ENCODE data around the gene MAST3. TPM values are rescaled to one million over a fixed set of nuclear protein-coding genes. Genes with fewer than 3 reads are reported as not detected.

MAST3 gene
- total and polyA plus RNA-seq, 2 donors (not counting 3 experiments of a cell fraction or from before 2014, with no cell fraction given), result 1.5 to 2.7 TPM

DNA sequence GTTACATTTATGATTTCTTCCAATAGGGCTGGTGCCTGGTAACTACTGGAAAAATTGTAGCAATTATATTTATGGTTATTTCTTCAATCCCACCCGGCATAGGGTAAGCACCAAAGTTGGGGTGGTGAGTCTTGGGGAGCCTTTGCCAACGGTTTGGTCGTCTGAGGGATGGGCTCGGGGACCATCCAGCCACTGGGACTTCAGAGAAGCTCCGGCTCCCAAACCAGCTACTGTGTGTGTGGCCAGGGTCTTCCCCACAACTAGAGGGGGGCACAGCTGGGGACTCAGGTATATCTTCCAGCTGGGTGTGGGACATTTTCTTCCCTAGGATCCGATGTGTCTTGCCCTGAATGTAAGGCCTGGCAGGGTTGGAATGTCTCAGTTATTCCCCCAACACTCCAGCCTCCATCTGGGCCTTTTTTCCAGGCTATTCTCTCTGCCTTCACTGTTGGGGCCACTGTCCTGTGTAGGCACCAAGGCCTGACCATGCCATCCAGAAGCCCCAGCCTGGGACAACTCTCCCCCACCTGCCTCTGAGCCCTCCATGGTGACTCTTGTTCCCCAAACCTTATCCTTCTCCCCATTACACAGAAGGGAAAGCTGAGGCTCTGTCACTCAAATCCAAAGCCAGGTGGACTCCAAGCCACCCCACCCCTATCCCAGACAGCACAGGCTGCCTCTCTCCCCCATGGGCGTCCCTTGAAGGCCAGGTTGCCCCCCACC lies 74.9 kb downstream of the MAST3 start:
- dilution Hi-C loops (cut with MboI; ENCODE audit: extremely low pct_ligation_motif_present, low sequenced_read_pairs), result no loop called here
- Histone ChIP-seq H3K27ac (ENCODE audit: insufficient read depth, low read depth, low read length) (no peak overlapping the region), H3K9ac (replicated peaks; ENCODE audit: extremely low read depth, insufficient read depth, low read length) (no peak overlapping the region), H3K4me1 (ENCODE audit: control insufficient read depth, extremely low read depth, insufficient read depth, low read length) (peaks cover 3% of the 10 kb centered on the region), H3K27me3 (ENCODE audit: control insufficient read depth in 2 of 2, insufficient read depth in 2 of 2, low read length in 2 of 2) (peaks cover 0 to 2% of the 10 kb centered on the region in 2 experiments), H3K36me3 (ENCODE audit: control insufficient read depth in 2 of 2, extremely low read depth in 1 of 2, insufficient read depth in 2 of 2, low read length in 2 of 2) (peaks cover 4 to 10% of the 10 kb centered on the region in 2 experiments), H3K79me2 (ENCODE audit: control insufficient read depth, insufficient read depth, low read length) (no peaks in the 10 kb centered on the region), H3K4me3 (replicated peaks in 1 of 3; ENCODE audit: insufficient read depth in 1 of 3, low read depth in 1 of 3, low read length in 3 of 3) (no peak overlapping the region), H3K9me3 (replicated peaks; ENCODE audit: control insufficient read depth, insufficient read depth, low read length) (no peaks in the 10 kb centered on the region), H3K9me1 (replicated peaks; ENCODE audit: control insufficient read depth, extremely low read depth, insufficient read depth, low read length) (no peaks in the 10 kb centered on the region), H3K4me2 (ENCODE audit: insufficient read depth, low read length) (no peak overlapping the region), H4K20me1 (replicated peaks; ENCODE audit: control insufficient read depth, extremely low read depth, insufficient read depth, low read length) (no peaks in the 10 kb centered on the region), H2AFZ (ENCODE audit: low read depth, low read length) (no peak overlapping the region)
- BruUV-seq (replicated peaks), result no TSS peak
- ChIA-PET CTCF (interaction anchor here (1.3 kb wide), 1 partner anchor 59 kb away, joined by 6 read pairs; no protein-coding TSS in a partner anchor), POLR2A (no interaction called here)
- FAIRE-seq (no peak), DNase-seq (ENCODE audit: low read depth, low spot score) (no peak)
- TF ChIP-seq POLR2AphosphoS5 (IDR thresholded peaks at IDR 0.05; ENCODE audit: insufficient read depth, low read depth, low read length) (no peak), POLR2A (IDR thresholded peaks at IDR 0.05; ENCODE audit: low read depth, low read length) (no peak), EZH2 (IDR thresholded peaks at IDR 0.05; ENCODE audit: borderline replicate concordance, low read depth, low read length, severe bottlenecking) (no peak), MYC (IDR thresholded peaks at IDR 0.05; ENCODE audit: low read depth, low read length) (no peak), FOS (IDR thresholded peaks at IDR 0.05; ENCODE audit: borderline replicate concordance, insufficient read depth, low read length) (no peak), JUN (IDR thresholded peaks at IDR 0.05; ENCODE audit: borderline replicate concordance, insufficient read depth, insufficient read length, low read depth) (no peak), GATA2 (IDR thresholded peaks at IDR 0.05; ENCODE audit: insufficient read depth, insufficient read length, low read depth, low read length) (no peak)
- TF ChIP-seq, protein P1, sequence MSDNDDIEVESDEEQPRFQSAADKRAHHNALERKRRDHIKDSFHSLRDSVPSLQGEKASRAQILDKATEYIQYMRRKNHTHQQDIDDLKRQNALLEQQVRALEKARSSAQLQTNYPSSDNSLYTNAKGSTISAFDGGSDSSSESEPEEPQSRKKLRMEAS (IDR thresholded peaks at IDR 0.05; ENCODE audit: insufficient read depth, insufficient read length), result no peak
- TF ChIP-seq, protein P2, sequence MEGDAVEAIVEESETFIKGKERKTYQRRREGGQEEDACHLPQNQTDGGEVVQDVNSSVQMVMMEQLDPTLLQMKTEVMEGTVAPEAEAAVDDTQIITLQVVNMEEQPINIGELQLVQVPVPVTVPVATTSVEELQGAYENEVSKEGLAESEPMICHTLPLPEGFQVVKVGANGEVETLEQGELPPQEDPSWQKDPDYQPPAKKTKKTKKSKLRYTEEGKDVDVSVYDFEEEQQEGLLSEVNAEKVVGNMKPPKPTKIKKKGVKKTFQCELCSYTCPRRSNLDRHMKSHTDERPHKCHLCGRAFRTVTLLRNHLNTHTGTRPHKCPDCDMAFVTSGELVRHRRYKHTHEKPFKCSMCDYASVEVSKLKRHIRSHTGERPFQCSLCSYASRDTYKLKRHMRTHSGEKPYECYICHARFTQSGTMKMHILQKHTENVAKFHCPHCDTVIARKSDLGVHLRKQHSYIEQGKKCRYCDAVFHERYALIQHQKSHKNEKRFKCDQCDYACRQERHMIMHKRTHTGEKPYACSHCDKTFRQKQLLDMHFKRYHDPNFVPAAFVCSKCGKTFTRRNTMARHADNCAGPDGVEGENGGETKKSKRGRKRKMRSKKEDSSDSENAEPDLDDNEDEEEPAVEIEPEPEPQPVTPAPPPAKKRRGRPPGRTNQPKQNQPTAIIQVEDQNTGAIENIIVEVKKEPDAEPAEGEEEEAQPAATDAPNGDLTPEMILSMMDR (IDR thresholded peaks at IDR 0.05; ENCODE audit: extremely low read depth in 1 of 2, insufficient read depth in 1 of 2, low read depth in 1 of 2, low read length in 2 of 2), result no peak
- intact Hi-C loops (cut with micrococcal nuclease), result no loop called here

All from endothelial cell of umbilical vein (primary cell).